NK-92 treated with Interleukin-12 subunit alpha and Interleukin-12 subunit beta, amount 100 ng/mL, for 24 hours (cell line): ENCODE data around the gene TMF1.

Experiments used
- DNase-seq: peaks from one replicate; lab custom pipeline; 2025; lab: John Stamatoyannopoulos, UW

The TMF1 gene

DNA sequence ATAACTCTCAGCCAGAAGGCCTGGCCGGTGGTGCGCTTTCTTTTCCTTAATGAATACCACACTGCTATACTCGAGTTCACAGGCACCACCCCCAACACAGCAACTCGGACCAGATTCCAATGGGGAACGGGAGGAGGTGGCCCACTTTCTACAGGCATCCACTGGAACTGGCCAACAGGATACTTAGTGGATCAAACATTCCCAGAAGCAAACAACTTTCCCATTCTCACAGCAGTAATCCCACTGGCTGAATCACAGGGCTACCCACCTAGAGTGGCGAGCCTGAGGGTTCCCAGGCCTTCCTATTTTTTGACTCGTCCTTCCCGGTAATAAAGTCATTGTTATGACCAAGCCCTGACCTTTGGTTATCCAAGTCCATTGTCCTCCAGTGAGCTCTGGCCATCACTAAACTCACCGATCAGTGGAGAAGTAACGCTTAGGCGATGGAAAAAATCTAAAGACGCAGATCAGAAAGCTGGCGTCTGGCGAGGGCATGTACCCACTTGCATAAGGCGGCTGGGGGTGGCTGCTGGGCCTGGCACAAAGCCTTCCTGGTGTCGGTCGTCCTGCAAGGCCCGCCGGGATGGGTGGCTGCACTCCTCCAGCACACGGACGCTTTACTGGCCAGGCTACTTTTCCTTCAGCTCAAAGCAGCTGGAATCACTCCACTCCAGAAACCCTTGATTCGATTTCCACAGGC lies 39.9 kb downstream of the TMF1 start:
- no peak for DNase-seq

DNA sequence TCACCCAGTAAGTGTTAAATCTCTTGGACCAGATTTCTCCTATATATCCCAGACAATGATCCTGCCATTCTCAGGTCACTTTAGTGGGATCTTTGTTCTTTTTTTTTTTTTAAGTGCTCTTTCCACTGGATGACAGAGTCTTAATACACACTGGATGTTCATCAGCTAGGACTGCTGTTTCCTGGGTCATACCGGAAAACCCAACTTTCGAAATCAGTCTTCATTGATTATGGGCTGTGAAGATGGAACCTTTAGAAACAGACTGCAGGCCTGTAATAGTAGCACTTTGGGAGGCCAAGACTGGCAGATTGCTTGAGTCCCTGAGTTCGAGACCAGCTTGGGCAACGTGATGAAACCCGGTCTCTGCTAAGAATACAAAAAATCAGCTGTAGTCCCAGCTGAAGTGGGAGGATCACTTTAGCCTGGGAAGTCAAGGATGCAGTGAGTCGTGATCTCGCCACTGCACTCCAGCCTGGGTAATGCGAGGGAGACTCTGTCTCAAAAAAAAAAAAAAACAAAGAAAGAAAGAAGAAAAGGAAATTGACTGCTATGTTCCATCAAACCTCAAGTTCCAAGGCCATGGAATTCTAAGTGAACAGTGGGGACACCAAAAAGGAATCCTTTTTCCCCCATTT lies 40.9 kb downstream of the TMF1 start:
- no peak for DNase-seq

DNA sequence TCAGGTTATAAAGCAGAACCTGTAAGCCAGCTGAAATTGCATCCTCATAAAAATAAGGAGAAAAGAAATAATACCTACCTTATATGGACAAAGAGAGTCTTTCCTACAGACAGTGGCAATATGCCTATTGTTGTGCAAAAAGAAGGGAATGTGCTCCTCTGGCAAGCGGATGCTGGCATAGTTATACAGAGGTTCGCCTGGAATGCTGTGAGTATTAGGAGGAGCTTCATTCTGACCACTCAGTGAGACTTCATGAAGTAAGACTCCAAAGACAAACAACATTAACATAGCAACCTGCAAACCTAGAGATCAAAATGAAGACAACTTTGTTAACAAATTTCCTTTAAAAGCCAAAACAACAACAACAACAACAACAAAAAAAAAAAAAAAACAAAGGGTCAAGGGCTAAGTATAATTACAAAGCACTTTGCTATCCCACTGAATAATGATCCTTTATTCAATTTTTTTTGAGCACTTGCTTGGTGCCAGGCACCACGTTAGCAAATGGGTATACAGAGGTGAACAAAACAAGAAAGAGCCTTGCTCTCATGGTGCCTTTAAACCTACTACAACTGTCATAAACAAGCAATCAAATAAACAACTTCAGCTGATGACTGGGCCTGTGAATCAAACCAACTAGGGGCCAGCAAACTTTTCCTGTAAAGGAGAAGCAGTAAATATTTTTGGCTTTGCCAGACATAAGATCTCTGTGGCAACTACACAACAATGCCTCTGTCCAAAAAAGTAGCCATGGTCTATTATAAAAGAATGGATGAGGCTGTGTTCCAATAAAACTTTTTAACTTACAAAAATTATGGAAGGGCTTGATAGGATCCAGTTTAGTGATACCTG lies 42.3 kb downstream of the TMF1 start:
- no peak for DNase-seq

DNA sequence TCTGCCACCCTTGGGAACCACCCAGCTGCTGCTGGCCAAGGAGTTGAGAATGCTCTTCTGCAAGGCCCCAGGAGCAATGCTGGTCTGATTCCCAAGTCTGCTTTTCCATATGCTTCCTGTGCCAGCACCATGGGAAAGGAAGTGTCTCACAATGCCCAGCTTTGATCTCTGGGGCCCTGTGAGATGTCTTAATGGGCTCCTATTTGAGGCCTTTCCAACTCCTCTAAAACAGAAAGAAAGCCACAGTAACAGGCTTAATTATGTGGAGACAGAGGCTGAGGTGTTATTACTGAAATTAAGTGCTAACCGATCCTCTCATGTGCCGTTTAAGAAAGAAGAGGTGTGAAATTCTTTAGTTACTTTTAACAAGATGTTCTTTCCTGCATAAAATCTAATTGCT lies 43.2 kb downstream of the TMF1 start:
- DNase-seq, result no peak

DNA sequence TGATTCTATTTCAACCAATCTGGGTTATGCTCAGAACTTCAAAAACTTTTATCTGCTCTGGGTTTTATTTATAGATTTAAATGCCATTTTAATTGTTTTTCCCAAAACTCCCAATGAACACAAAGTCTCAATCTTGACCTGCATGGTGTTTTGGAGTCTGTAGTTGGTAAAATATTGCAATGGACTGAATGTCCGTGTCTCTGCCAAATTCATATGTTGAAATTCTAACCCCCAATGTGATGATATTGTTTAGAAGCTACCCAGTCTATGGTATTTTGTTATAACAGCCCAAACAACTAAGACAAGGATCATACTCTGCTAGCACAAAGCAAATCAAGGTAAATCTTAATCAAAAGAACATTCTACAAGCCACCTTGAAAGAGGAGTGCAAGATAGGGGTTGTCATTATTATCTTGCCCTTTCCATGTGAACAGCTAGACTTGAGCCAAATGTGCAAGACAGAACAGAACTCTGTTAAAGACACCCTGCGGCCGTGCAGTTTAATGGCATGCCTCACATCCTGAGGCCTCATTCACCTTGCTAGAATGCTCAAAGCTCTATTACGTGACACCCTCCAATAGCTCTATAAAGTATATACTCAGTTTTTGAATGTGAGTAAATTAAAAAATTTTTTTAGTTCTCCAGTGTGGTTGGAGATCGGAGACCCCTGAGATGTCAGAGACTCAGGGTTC lies 46.2 kb downstream of the TMF1 start:
- DNase-seq, result no peak

DNA sequence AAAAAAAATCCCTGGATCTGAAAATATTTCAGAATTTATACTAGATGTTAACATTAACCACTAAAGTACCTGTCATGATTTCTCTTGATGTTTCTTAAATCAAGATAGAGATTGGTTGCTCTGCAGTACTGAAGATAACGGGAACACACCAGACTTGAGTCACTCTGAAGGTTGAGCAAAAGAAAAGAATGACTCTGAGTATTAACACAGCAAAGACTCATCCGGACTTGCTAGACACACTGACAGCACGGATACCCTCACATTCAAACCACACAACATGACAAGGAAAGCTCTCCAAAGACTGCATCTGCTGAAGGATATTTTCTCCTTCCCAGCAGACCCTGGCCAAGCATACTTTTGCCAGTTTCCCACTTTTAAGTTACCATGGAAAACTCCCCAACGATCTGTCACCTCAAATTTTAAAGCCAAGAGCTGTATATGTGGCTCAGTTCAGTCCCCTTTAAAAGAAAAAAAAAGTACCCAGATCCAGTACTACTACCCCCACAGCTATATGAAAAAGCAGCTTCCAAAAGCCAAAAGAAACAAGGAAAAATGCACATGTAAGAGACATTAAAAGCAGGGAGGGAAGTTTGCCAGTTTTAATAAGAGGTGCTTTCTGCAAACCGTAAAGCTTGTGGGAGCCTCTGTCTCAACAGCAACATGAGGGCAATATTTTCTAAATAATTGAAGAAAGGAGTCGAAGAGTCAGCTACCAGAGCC lies 46.9 kb downstream of the TMF1 start:
- no peak for DNase-seq

DNA sequence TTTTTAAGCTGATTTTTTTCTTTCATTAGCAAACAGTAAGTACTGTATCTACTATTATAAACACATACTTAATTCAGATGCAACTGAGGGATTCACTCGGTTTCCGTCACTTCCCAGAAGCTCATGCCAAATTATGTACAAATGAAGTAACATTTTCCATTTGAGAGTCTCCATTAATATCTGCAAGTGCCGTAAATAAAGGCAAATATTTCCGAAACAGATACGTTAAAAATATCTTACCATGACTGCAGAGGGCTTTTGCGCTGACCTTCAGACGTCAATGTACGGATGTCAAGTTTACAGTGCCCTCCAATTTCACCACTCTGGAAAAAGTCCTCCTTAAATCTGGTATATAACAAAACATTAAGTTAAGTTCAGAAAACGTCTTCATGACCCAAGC lies 48.0 kb downstream of the TMF1 start:
- no peak for DNase-seq

DNA sequence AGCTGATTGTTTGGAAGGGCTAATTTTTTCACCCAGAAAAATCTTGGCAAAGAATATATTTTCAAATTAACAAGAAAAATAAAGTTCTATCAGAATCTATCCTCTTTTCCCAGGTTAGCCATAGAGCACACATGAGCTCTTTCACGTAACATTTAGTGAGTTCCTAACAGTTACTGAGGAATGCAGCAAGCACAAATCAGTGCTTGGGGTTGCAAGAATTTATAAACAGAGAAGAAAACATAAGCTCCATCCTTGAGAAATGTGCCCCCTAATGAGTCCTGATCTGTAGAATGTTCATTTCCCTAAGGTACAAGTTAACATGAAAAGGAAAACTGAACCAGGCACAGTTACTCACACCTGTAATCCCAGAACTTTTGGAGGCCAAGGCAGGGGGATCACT lies 52.5 kb downstream of the TMF1 start:
- no peak for DNase-seq

DNA sequence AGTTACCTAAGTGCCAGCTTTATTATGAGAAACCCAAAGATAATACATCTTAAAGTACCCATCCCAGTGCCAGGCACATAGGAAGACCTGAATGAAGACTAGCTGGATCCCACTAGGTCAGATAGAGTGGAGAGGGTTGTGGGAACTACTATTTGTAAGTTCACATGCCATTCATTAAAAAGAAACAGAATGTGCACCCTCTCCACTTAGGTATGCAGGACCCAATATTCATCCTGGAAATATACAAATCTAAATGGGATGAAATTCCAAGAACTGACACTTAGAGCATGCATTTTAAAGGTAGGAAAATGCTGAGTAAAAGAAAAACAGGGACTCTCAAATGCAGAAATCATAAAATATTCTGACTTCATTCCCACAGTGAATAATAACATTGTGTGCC lies 53.0 kb downstream of the TMF1 start:
- no peak for DNase-seq

DNA sequence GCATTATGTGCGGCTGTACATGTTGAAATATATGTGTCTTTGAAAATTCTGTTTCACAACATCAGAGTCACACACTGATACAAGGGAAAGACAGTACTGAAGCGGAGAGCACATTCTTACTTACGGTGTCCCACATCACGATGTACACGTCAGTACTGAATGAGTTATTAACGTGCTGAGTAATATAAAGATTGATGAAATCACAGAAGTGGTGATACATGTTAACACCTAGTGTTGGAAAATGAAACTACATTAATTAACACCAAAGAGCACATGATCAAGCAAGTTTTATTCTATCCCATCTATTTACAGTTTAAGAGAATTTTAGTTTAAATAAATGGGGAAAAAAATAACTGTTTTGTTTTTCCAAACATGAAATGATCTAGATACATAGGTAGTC lies 54.2 kb downstream of the TMF1 start:
- no peak for DNase-seq

DNA sequence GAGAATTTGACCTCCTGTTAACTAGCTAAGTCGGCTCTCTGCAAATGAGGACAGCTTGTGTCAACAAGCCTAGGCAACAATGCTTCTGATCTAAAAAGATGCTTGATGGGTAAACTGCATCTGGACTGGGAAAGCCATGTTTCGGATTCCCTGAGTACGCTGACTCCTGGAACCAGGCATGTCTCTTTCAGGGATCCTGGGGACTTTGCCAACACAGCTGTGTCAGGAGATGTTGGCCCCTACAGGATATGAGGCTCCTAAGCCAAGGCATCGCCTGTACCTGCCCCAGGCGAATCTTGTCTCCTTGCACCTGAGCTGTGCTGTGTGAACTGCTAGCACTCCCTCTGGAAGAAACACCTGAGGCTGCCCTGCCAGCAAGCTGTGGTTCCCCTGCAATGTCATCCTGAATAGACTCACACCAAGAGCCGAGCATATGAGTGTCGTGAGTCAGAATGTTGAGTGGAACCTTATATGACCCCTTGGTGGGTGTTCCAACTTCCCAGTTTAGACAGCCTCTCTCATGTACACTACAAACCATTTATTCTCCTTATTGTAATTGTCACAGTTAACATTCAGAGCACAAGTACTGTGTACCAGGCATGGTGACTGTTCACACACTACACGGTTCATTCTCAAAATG lies 55.7 kb downstream of the TMF1 start:
- no peak for DNase-seq

DNA sequence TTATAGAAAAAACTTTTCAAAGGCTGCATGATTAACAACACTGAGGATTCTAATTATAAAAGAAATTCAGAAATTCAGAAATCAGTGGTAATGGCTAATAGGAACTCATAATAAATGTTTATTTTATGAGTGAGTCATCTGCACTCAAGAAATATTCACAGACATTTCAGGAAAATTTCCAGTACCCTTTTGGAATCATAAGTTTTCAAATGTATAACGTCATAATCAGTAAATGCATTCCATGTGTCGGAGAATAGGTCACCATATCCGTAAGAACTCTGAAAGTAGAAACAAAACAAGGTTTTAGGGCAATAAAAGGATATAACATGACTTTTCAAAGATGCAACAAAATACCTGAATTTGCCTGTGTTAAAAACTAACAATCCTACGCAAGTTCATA lies 63.4 kb downstream of the TMF1 start:
- no peak for DNase-seq

DNA sequence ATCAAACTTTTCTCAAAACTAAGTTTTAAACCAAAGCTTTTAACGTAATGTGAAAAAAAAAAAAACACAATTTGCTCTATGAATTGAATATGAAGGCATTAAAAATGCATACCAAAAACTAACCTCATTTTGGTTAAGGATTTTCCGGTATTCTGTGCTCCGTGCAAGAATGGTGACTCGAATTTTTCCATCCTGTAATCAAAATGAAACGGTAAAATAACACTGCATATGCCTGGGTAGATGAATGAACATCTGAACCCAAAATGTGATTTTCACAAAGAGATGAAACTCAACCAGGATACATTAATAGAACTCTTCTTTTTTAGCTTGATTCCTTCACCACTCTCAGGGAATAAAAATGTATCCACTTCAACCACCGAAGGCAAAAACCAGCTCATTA lies 64.8 kb downstream of the TMF1 start:
- DNase-seq, result no peak

DNA sequence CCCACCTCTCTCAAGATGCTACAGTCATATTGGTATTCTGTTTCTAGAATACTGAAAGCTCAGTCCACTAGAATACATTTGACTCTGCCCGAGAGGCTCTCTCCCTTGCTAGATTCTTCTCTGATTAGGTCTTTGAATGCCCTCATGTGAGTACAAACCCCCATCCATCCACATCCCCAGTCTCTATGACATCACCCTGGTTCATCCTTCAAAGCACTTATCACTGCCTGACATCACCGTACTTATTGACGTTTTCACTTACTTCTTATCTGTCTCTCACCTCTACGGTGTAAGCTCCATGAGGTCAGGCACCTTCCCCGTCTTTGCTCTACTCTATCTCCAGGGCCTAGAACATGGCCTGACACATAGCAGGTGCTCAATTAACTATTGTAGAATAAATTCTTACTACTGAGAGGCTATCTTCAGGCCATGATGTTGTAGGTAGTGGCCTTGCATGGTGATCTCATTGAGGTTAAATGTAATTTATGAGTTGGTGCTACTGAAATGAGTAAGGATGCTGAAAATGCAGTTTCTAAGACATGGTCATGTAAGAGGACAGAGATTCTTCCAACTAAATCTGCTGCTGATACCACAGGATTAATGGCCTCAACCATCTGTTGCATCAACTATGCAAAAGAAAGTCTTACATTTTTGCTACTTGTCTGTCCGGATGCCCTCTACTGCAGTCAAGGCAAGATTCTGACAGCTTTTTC lies 65.5 kb downstream of the TMF1 start:
- DNase-seq, result no peak

DNA sequence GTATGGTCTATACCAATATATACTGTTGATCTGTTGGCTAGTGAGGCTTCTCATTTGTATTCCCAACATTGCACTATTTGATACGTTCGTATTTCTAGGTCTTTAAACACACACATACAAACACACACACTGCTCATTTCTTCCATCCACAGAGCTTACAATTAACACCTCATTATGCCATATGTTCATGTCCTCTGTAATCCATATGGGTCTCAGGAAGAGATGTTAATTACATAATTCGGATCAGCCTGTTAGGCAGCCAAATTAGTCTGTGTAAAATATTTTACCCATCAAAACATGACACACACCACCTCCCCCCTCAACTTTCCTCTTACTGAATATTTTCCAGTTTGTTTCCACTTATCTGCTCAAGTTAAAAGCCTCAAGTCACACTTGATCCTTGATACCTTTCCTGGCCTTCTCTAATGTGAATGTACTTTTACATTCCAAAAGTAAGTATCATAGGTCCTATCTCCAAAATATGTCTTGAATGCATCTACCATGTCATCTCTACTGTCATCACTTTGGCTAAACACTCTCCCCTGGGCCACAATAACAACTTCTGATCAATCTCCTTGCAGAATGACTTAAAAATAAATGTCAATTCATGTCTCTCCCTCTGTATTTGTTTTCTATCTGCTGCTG lies 66.9 kb downstream of the TMF1 start:
- no peak for DNase-seq

DNA sequence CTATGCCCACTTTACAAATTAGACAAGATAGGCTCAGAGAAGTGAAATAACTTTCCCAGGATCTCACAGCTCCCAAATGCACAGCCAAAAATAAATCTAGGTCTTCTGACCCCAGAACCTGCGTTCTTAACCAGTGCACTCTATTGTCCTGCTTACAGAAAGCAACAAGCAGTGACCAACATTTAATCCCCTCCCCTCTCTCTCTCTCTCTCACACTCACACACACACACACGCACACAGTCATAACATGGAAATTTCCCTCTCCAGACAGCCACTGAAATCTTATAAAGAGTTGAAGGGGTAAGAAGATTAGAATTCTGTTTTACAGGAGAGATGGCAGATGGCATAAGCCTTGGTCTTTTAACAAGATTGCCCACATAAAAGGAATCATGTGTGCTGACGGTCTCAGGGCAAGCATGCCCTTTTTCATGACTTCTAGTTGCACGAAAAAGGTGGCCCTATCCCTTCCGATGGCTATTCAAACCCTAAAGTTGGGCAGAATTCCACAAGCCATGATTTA lies 68.1 kb downstream of the TMF1 start:
- DNase-seq, result no peak

DNA sequence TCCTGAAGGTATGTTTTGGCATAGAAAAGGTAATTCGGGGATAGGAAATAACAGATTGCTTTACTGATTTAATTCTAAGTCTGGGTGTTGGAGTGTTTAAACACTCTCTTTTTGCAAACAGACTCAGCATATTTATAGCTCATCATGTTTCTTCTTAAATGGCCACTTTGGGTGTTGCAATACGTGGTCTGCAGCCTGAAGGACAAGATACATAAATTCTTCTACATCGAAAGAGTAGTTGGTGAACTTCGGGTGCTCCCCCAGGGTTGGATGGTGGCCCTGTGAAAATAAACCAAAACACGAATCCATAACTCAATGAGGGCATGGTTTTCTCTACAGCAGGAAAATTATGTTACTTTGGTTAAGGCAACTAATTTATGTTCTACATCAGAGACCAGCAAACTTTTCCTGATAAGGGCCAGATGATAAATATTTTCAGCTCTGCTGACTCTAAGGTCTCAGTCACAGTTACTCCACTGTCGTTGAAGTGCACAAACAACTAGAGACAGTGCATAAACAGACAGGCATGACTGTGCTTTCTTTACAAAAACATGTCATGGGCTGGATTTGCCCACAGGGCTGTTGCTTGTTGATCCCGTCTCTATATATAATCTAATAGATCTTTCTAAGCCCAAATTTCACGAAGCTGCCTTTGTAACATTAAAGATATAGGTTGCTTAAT lies 74.5 kb downstream of the TMF1 start:
- DNase-seq, result no peak

DNA sequence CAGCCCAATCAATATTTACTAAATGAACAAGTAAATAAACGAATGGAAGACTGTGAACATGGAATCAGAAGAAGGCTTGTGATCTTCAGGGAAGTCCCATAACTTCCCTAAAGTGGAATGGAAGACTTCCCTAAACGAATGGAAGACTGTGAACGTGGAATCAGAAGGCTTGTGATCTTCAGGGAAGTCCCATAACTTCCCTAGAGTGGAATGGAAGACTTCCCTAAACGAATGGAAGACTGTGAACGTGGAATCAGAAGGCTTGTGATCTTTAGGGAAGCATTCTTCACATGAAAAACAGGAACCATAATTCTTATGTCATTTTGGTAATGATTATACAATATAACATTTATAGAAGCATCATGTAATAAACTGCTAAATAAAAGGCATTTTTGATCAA lies 77.4 kb downstream of the TMF1 start:
- DNase-seq, result no peak

DNA sequence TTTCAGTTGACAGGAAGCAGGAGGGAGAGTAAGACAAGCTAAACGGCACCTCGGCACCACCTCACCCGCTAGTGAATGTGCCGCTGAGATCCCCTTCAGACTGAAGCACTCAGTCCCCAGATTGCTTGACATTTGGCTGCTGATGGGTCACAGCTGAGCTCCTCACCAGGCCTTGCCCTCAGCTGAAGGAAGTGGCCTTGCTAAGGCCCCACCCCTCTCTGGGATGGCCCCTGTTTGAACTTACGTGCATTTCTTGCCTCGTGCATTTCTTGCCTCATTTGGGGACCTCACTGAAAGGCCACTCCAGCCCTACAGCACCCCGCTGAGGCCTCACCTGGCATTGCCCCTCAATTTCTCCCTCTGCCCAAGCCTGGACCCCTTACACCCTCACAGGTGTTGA lies 78.5 kb downstream of the TMF1 start:
- no peak for DNase-seq
